ENCODE data around the gene KDM1A. TPM values are rescaled to one million over a fixed set of nuclear protein-coding genes. Genes with fewer than 3 reads are reported as not detected.

KDM1A gene
- total and polyA plus RNA-seq, 2 donors (not counting 3 experiments of a cell fraction or from before 2014, with no cell fraction given) = 105 to 111 TPM

DNA sequence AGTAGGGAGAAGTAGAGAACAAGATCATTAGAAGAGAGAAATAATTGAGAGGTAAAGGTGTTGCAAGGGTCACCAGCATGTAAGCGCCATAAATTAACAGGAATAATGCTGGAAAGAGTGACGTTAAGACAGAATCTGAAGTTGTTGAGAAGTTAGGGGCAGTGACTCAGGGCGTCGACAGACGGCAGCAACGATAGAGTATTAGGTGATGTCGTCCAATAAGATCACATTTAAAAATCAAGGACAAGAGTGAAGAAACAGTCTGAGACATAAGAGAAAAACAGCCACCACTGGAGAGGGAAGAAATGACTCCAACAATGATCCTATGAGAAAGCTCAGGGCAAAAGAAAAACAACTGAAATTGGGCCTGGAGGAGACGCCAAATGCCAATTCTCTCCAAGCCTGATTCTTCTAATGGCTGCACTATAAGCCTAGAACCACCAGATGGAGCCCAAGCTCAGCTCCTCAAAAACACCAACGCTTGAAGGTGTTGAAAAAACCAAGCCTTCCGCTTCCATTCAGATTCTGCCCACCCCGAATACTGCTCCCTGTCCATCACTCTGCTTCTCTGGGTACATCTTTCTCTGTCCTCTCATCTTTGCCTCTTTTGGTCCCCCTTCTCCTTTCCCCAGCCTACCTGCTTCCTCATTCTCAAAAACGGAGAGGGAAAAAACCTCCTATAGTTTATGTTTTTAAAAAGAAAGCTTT lies 79.3 kb downstream of the KDM1A start:
- no TSS peak for BruUV-seq (replicated peaks)
- DNase-seq (ENCODE audit: low read depth, low spot score) (peak; percentile 78), FAIRE-seq (peak; percentile 87)
- peaks cover 76% of the 10 kb centered on the region for H3K79me2 ChIP-seq (ENCODE audit: control insufficient read depth, insufficient read depth, low read length)
- H2AFZ ChIP-seq (ENCODE audit: low read depth, low read length) = no peak overlapping the region
- dilution Hi-C loops (cut with MboI; ENCODE audit: extremely low pct_ligation_motif_present, low sequenced_read_pairs) (loop anchor here (10.0 kb wide), 1 partner anchor 86 kb away; no protein-coding TSS in a partner anchor), intact Hi-C loops (cut with micrococcal nuclease) (loop anchor here (1.0 kb wide), 3 partner anchors 70 to 122 kb away; partner anchors contain the start of gene LUZP1)
- POLR2A ChIA-PET = interaction anchor here (0.7 to 1.9 kb wide), 4 partner anchors 14 to 79 kb away, joined by 3 to 10 read pairs (median 4); partner anchors contain the start of gene LUZP1
- peak overlapping the region; percentile 14 for H3K9ac ChIP-seq (replicated peaks; ENCODE audit: extremely low read depth, insufficient read depth, low read length)
- no peak overlapping the region for H3K4me3 ChIP-seq (replicated peaks in 1 of 3; ENCODE audit: insufficient read depth in 1 of 3, low read depth in 1 of 3, low read length in 3 of 3)
- H3K27me3 ChIP-seq (ENCODE audit: control insufficient read depth in 2 of 2, insufficient read depth in 2 of 2, low read length in 2 of 2) = no peaks in the 10 kb centered on the region
- peaks cover 53% of the 10 kb centered on the region for H3K4me1 ChIP-seq (ENCODE audit: control insufficient read depth, extremely low read depth, insufficient read depth, low read length)
- peak overlapping the region; percentile 83 for H3K27ac ChIP-seq (ENCODE audit: insufficient read depth, low read depth, low read length)
- peaks cover 0 to 9% of the 10 kb centered on the region in 2 experiments for H3K36me3 ChIP-seq (ENCODE audit: control insufficient read depth in 2 of 2, extremely low read depth in 1 of 2, insufficient read depth in 2 of 2, low read length in 2 of 2)
- TF ChIP-seq, protein P1, sequence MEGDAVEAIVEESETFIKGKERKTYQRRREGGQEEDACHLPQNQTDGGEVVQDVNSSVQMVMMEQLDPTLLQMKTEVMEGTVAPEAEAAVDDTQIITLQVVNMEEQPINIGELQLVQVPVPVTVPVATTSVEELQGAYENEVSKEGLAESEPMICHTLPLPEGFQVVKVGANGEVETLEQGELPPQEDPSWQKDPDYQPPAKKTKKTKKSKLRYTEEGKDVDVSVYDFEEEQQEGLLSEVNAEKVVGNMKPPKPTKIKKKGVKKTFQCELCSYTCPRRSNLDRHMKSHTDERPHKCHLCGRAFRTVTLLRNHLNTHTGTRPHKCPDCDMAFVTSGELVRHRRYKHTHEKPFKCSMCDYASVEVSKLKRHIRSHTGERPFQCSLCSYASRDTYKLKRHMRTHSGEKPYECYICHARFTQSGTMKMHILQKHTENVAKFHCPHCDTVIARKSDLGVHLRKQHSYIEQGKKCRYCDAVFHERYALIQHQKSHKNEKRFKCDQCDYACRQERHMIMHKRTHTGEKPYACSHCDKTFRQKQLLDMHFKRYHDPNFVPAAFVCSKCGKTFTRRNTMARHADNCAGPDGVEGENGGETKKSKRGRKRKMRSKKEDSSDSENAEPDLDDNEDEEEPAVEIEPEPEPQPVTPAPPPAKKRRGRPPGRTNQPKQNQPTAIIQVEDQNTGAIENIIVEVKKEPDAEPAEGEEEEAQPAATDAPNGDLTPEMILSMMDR (IDR thresholded peaks at IDR 0.05; ENCODE audit: extremely low read depth in 1 of 2, insufficient read depth in 1 of 2, low read depth in 1 of 2, low read length in 2 of 2) = peak; percentile 90 to 93
- TF ChIP-seq, protein P2, sequence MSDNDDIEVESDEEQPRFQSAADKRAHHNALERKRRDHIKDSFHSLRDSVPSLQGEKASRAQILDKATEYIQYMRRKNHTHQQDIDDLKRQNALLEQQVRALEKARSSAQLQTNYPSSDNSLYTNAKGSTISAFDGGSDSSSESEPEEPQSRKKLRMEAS (IDR thresholded peaks at IDR 0.05; ENCODE audit: insufficient read depth, insufficient read length) = no peak
- H3K9me3 ChIP-seq (replicated peaks; ENCODE audit: control insufficient read depth, insufficient read depth, low read length) = no peaks in the 10 kb centered on the region
- peak overlapping the region; percentile 7 for H3K4me2 ChIP-seq (ENCODE audit: insufficient read depth, low read length)
- H3K9me1 ChIP-seq (replicated peaks; ENCODE audit: control insufficient read depth, extremely low read depth, insufficient read depth, low read length) = no peaks in the 10 kb centered on the region
- CTCF ChIA-PET = interaction anchor here (0.6 to 17.3 kb wide), 37 partner anchors 9 to 441 kb away, joined by 3 to 671 read pairs (median 5); partner anchors contain the start of genes HNRNPR, HTR1D, KDM1A and LUZP1
- H4K20me1 ChIP-seq (replicated peaks; ENCODE audit: control insufficient read depth, extremely low read depth, insufficient read depth, low read length) = no peaks in the 10 kb centered on the region

DNA sequence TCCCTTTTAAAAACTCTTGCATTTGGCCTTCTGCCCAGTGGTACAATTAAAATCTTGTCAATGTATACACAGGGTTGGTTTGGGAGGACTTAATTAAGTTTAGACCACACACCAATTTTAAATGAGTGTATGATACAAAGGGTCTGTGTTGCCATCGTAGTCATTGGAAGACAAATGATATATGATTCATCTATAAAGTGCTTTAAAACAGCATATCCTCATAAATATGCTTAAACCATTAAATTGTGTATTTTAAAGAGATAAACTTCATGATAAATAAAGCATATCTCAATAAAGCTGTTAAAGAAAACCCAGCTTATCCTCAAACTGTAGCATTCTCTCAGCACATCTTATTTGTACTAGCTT lies 79.9 kb downstream of the KDM1A start:
- Histone ChIP-seq H3K9me3 (replicated peaks; ENCODE audit: control insufficient read depth, insufficient read depth, low read length) (no peaks in the 10 kb centered on the region), H3K9me1 (replicated peaks; ENCODE audit: control insufficient read depth, extremely low read depth, insufficient read depth, low read length) (no peaks in the 10 kb centered on the region), H2AFZ (ENCODE audit: low read depth, low read length) (no peak overlapping the region), H3K4me3 (replicated peaks in 1 of 3; ENCODE audit: insufficient read depth in 1 of 3, low read depth in 1 of 3, low read length in 3 of 3) (no peak overlapping the region), H3K27me3 (ENCODE audit: control insufficient read depth in 2 of 2, insufficient read depth in 2 of 2, low read length in 2 of 2) (no peaks in the 10 kb centered on the region), H3K27ac (ENCODE audit: insufficient read depth, low read depth, low read length) (peak overlapping the region; percentile 83), H3K4me1 (ENCODE audit: control insufficient read depth, extremely low read depth, insufficient read depth, low read length) (peaks cover 57% of the 10 kb centered on the region), H3K79me2 (ENCODE audit: control insufficient read depth, insufficient read depth, low read length) (peaks cover 71% of the 10 kb centered on the region), H4K20me1 (replicated peaks; ENCODE audit: control insufficient read depth, extremely low read depth, insufficient read depth, low read length) (no peaks in the 10 kb centered on the region), H3K9ac (replicated peaks; ENCODE audit: extremely low read depth, insufficient read depth, low read length) (peak overlapping the region; percentile 14), H3K4me2 (ENCODE audit: insufficient read depth, low read length) (peak overlapping the region; percentile 7), H3K36me3 (ENCODE audit: control insufficient read depth in 2 of 2, extremely low read depth in 1 of 2, insufficient read depth in 2 of 2, low read length in 2 of 2) (peaks cover 0 to 4% of the 10 kb centered on the region in 2 experiments)
- dilution Hi-C loops (cut with MboI; ENCODE audit: extremely low pct_ligation_motif_present, low sequenced_read_pairs) (loop anchor here (10.0 kb wide), 1 partner anchor 86 kb away; no protein-coding TSS in a partner anchor), intact Hi-C loops (cut with micrococcal nuclease) (no loop called here)
- BruUV-seq (replicated peaks) = no TSS peak
- FAIRE-seq (no peak), DNase-seq (ENCODE audit: low read depth, low spot score) (no peak)
- CTCF ChIA-PET = interaction anchor here (0.6 to 17.3 kb wide), 35 partner anchors 9 to 441 kb away, joined by 3 to 671 read pairs (median 5); partner anchors contain the start of genes HNRNPR, HTR1D, KDM1A and LUZP1
- TF ChIP-seq, protein P2 (IDR thresholded peaks at IDR 0.05; ENCODE audit: insufficient read depth, insufficient read length) = no peak
- TF ChIP-seq FOS (IDR thresholded peaks at IDR 0.05; ENCODE audit: borderline replicate concordance, insufficient read depth, low read length) (no peak), MYC (IDR thresholded peaks at IDR 0.05; ENCODE audit: low read depth, low read length) (no peak), EZH2 (IDR thresholded peaks at IDR 0.05; ENCODE audit: borderline replicate concordance, low read depth, low read length, severe bottlenecking) (no peak), POLR2A (IDR thresholded peaks at IDR 0.05; ENCODE audit: low read depth, low read length) (no peak), GATA2 (IDR thresholded peaks at IDR 0.05; ENCODE audit: insufficient read depth, insufficient read length, low read depth, low read length) (no peak), JUN (IDR thresholded peaks at IDR 0.05; ENCODE audit: borderline replicate concordance, insufficient read depth, insufficient read length, low read depth) (no peak), POLR2AphosphoS5 (IDR thresholded peaks at IDR 0.05; ENCODE audit: insufficient read depth, low read depth, low read length) (no peak)
- TF ChIP-seq, protein P1 (IDR thresholded peaks at IDR 0.05; ENCODE audit: extremely low read depth in 1 of 2, insufficient read depth in 1 of 2, low read depth in 1 of 2, low read length in 2 of 2) = no peak
- POLR2A ChIA-PET = interaction anchor here (0.8 to 1.9 kb wide), 3 partner anchors 13 to 79 kb away, joined by 3 to 10 read pairs (median 5); partner anchors contain the start of gene LUZP1
